ENCODE data around the gene ARMH4. TPM values are rescaled to one million over a fixed set of nuclear protein-coding genes. Genes with fewer than 3 reads are reported as not detected.

ARMH4 gene
- total RNA-seq, 1 experiment from 2014 or later: 1.9 TPM

- DNase-seq (ENCODE audit: low read depth): peak; percentile 50
Observed at GRCh38 chr14:58104808-58105207, 47.2 kb downstream of the ARMH4 start.

- peak; percentile 79 for DNase-seq (ENCODE audit: low read depth)
Observed at GRCh38 chr14:58100735-58101368, 51.2 kb downstream of the ARMH4 start.

GRCh38 chr14:58099682-58100081 lies 52.3 kb downstream of the ARMH4 start:
- no peak for DNase-seq (ENCODE audit: low read depth)

- peak; percentile 16 for DNase-seq (ENCODE audit: low read depth)
Observed at GRCh38 chr14:58098507-58098906, 53.5 kb downstream of the ARMH4 start.

- DNase-seq (ENCODE audit: low read depth): no peak
Observed at GRCh38 chr14:58096731-58097130, 55.3 kb downstream of the ARMH4 start.

- DNase-seq (ENCODE audit: low read depth): no peak
Observed at GRCh38 chr14:58091883-58092630, 60.0 kb downstream of the ARMH4 start.

GRCh38 chr14:58089612-58090011 lies 62.4 kb downstream of the ARMH4 start:
- DNase-seq (ENCODE audit: low read depth): no peak

- DNase-seq (ENCODE audit: low read depth): no peak
Observed at GRCh38 chr14:58088961-58089360, 63.1 kb downstream of the ARMH4 start.

GRCh38 chr14:58085877-58086276 lies 66.1 kb downstream of the ARMH4 start:
- no peak for DNase-seq (ENCODE audit: low read depth)

- DNase-seq (ENCODE audit: low read depth): peak; percentile 91
Observed at GRCh38 chr14:58082491-58083098, 69.4 kb downstream of the ARMH4 start.

- DNase-seq (ENCODE audit: low read depth): no peak
Observed at GRCh38 chr14:58082011-58082410, 70.0 kb downstream of the ARMH4 start.

GRCh38 chr14:58078471-58078870 lies 73.5 kb downstream of the ARMH4 start:
- DNase-seq (ENCODE audit: low read depth): no peak

GRCh38 chr14:58078068-58078467 lies 73.9 kb downstream of the ARMH4 start:
- peak; percentile 87 for DNase-seq (ENCODE audit: low read depth)

- peak; percentile 46 for DNase-seq (ENCODE audit: low read depth)
Observed at GRCh38 chr14:58077621-58078020, 74.4 kb downstream of the ARMH4 start.

- DNase-seq (ENCODE audit: low read depth): no peak
Observed at GRCh38 chr14:58073516-58073915, 78.5 kb downstream of the ARMH4 start.

- DNase-seq (ENCODE audit: low read depth): peak; percentile 60
Observed at GRCh38 chr14:58072288-58073071, 79.5 kb downstream of the ARMH4 start.

GRCh38 chr14:58071341-58071740 lies 80.7 kb downstream of the ARMH4 start:
- DNase-seq (ENCODE audit: low read depth): no peak

- DNase-seq (ENCODE audit: low read depth): no peak
Observed at GRCh38 chr14:58068306-58068705, 83.7 kb downstream of the ARMH4 start.

- no peak for DNase-seq (ENCODE audit: low read depth)
Observed at GRCh38 chr14:58066115-58066514, 85.9 kb downstream of the ARMH4 start.

GRCh38 chr14:58061581-58061980 lies 90.4 kb downstream of the ARMH4 start:
- no peak for DNase-seq (ENCODE audit: low read depth)

- DNase-seq (ENCODE audit: low read depth): no peak
Observed at GRCh38 chr14:58060898-58061297, 91.1 kb downstream of the ARMH4 start.

- DNase-seq (ENCODE audit: low read depth): peak; percentile 18
Observed at GRCh38 chr14:58060077-58060476, 91.9 kb downstream of the ARMH4 start.
